Tibial nerve (tissue), 3 donors: Measurements from ENCODE around the gene LILRA5.

Source experiments
- CTCF ChIP-seq, 5 experiments: fragments of 200-600 bp in 3 of 5; fragments of 450-650 bp in 2 of 5; sonication (generic) in 3 of 5; IDR thresholded peaks; one replicate each; pipeline ENCODE4 v1.5.1; 2016 to 2019; ENCODE audit warnings: antibody characterized with exemption in 5 of 5, mild to moderate bottlenecking in 3 of 5, moderate library complexity in 2 of 5
- POLR2A ChIP-seq, 2 donors: fragments of 450-650 bp; IDR thresholded peaks; one replicate each; pipeline ENCODE4 v1.6.1; 2017; ENCODE audit warnings: antibody characterized with exemption in 2 of 2, mild to moderate bottlenecking in 2 of 2, moderate library complexity in 2 of 2

GRCh38 chr19:54341295-54341694 lies 28.3 kb upstream of the LILRA5 start:
- TF ChIP-seq POLR2A (IDR thresholded peaks at IDR 0.05) = no peak
- TF ChIP-seq CTCF (IDR thresholded peaks at IDR 0.05) = no peak
